ENCODE measurements around the gene ARL3. TPM values are rescaled to one million over a fixed set of nuclear protein-coding genes. Genes with fewer than 3 reads are reported as not detected.

The ARL3 gene
- total RNA-seq, 4 donors from 2014 or later = 7.9 to 9.8 (median 8.4) TPM

GRCh38 chr10:102710609-102711008, 3.6 kb downstream of the ARL3 start:
- no peak overlapping the region for H3K27ac ChIP-seq (replicated peaks in 1 of 4)

GRCh38 chr10:102705531-102705930, 8.7 kb downstream of the ARL3 start:
- peaks cover 0 to 8% (median 3%) of the 10 kb centered on the region in 4 donors for H3K4me1 ChIP-seq
- 76% methylated on average over 2 of the region's 2 CpGs for WGBS
- intact Hi-C loops (cut with DNase I) = no loop called here
- H3K27me3 ChIP-seq = no peaks in the 10 kb centered on the region
- H3K36me3 ChIP-seq = peaks cover 0 to 15% (median 0%) of the 10 kb centered on the region in 4 donors
- TF ChIP-seq POLR2A (IDR thresholded peaks at IDR 0.05; ENCODE audit: low read depth) (no peak), POLR2AphosphoS5 (IDR thresholded peaks at IDR 0.05) (no peak), EP300 (IDR thresholded peaks at IDR 0.05) (no peak), CTCF (IDR thresholded peaks at IDR 0.05) (no peak)
- no peak for DNase-seq (ENCODE audit: extremely low spot score)
- no peaks in the 10 kb centered on the region for H3K9me3 ChIP-seq
- no peak overlapping the region for H3K4me3 ChIP-seq
- H3K27ac ChIP-seq (replicated peaks in 1 of 4) = no peak overlapping the region

More at GRCh38 chr10:102710609-102711008, 3.6 kb downstream of the ARL3 start:
- H3K4me1 ChIP-seq = peaks cover 12 to 32% (median 26%) of the 10 kb centered on the region in 4 donors
- no peaks in the 10 kb centered on the region for H3K36me3 ChIP-seq
- no peaks in the 10 kb centered on the region for H3K9me3 ChIP-seq
- TF ChIP-seq CTCF (IDR thresholded peaks at IDR 0.05) (no peak), POLR2AphosphoS5 (IDR thresholded peaks at IDR 0.05) (no peak), POLR2A (IDR thresholded peaks at IDR 0.05; ENCODE audit: low read depth) (no peak), EP300 (IDR thresholded peaks at IDR 0.05) (no peak)
- H3K27me3 ChIP-seq = no peaks in the 10 kb centered on the region
- 33% methylated on average over 4 of the region's 4 CpGs for WGBS
- DNase-seq (ENCODE audit: extremely low spot score) = no peak
- intact Hi-C loops (cut with DNase I) = loop anchor here (5.0 kb wide), 1 partner anchor 63 kb away; no protein-coding TSS in a partner anchor
- no peak overlapping the region for H3K4me3 ChIP-seq

- no peaks in the 10 kb centered on the region for H3K27me3 ChIP-seq
- DNase-seq (ENCODE audit: extremely low spot score) = no peak
- H3K4me3 ChIP-seq = no peak overlapping the region
- intact Hi-C loops (cut with DNase I) = no loop called here
- H3K36me3 ChIP-seq = peaks cover 0 to 16% (median 0%) of the 10 kb centered on the region in 4 donors
- H3K4me1 ChIP-seq = peaks cover 0 to 1% (median 0%) of the 10 kb centered on the region in 4 donors
- no peaks in the 10 kb centered on the region for H3K9me3 ChIP-seq
- 81% methylated on average over 6 of the region's 6 CpGs for WGBS
- no peak overlapping the region for H3K27ac ChIP-seq (replicated peaks in 1 of 4)
- no peak for TF ChIP-seq POLR2AphosphoS5 (IDR thresholded peaks at IDR 0.05)
- no peak for TF ChIP-seq POLR2A (IDR thresholded peaks at IDR 0.05; ENCODE audit: low read depth)
- TF ChIP-seq EP300 (IDR thresholded peaks at IDR 0.05) = no peak
These were observed 9.3 kb downstream of the ARL3 start for GRCh38 chr10:102704915-102705314.

GRCh38 chr10:102702742-102703141, 11.5 kb downstream of the ARL3 start:
- Histone ChIP-seq H3K27me3 (no peaks in the 10 kb centered on the region), H3K4me3 (no peak overlapping the region), H3K4me1 (no peaks in the 10 kb centered on the region), H3K9me3 (no peaks in the 10 kb centered on the region), H3K36me3 (peaks cover 9 to 33% (median 15%) of the 10 kb centered on the region in 4 donors), H3K27ac (replicated peaks in 1 of 4) (no peak overlapping the region)
- WGBS = 78% methylated on average over 2 of the region's 2 CpGs
- TF ChIP-seq POLR2AphosphoS5 (IDR thresholded peaks at IDR 0.05) (no peak), EP300 (IDR thresholded peaks at IDR 0.05) (no peak)
- no peak for DNase-seq (ENCODE audit: extremely low spot score)
- intact Hi-C loops (cut with DNase I) = no loop called here

GRCh38 chr10:102701796-102702195, 12.4 kb downstream of the ARL3 start:
- Histone ChIP-seq H3K27me3 (no peaks in the 10 kb centered on the region), H3K27ac (replicated peaks in 1 of 4) (no peak overlapping the region), H3K9me3 (no peaks in the 10 kb centered on the region), H3K4me1 (no peaks in the 10 kb centered on the region), H3K36me3 (peaks cover 10 to 42% (median 21%) of the 10 kb centered on the region in 4 donors), H3K4me3 (no peak overlapping the region)
- DNase-seq (ENCODE audit: extremely low spot score) = no peak
- WGBS = 99% methylated on average over 3 of the region's 3 CpGs
- TF ChIP-seq POLR2AphosphoS5 (IDR thresholded peaks at IDR 0.05) = no peak
- no peak for TF ChIP-seq CTCF (IDR thresholded peaks at IDR 0.05)
- no peak for TF ChIP-seq EP300 (IDR thresholded peaks at IDR 0.05)
- no peak for TF ChIP-seq POLR2A (IDR thresholded peaks at IDR 0.05; ENCODE audit: low read depth)
- intact Hi-C loops (cut with DNase I) = no loop called here

- H3K4me3 ChIP-seq = no peak overlapping the region
- intact Hi-C loops (cut with DNase I) = no loop called here
- H3K27ac ChIP-seq (replicated peaks in 1 of 4) = no peak overlapping the region
- no peak for DNase-seq (ENCODE audit: extremely low spot score)
- WGBS = 89% methylated on average over 3 of the region's 3 CpGs
- H3K36me3 ChIP-seq = peaks cover 10 to 47% (median 26%) of the 10 kb centered on the region in 4 donors
- no peaks in the 10 kb centered on the region for H3K9me3 ChIP-seq
- H3K4me1 ChIP-seq = no peaks in the 10 kb centered on the region
- no peak for TF ChIP-seq POLR2A (IDR thresholded peaks at IDR 0.05; ENCODE audit: low read depth)
- TF ChIP-seq CTCF (IDR thresholded peaks at IDR 0.05) = no peak
- no peak for TF ChIP-seq POLR2AphosphoS5 (IDR thresholded peaks at IDR 0.05)
- TF ChIP-seq EP300 (IDR thresholded peaks at IDR 0.05) = no peak
- H3K27me3 ChIP-seq = no peaks in the 10 kb centered on the region
These were observed 12.9 kb downstream of the ARL3 start for GRCh38 chr10:102701272-102701671.

Measured in esophagus muscularis mucosa (tissue), 4 donors.